Activated CD4-positive, alpha-beta memory T cell treated with anti-CD3 and anti-CD28 coated beads, Interleukin-2, amount 10 ng/mL, durations not matched to agents 7 days and 5 days (primary cell): ENCODE results near the gene C5orf15. TPM values are rescaled to one million over a fixed set of nuclear protein-coding genes. Genes with fewer than 3 reads are reported as not detected.
A peak's percentile ranks its signal among the peaks of the same experiment; 100 is the strongest.
"Not testable (repeated sequence)": the region's sequence is repeated elsewhere in the genome, so short reads cannot be mapped to it uniquely, and the experiment has no call there.

ENCODE experiments used
- CTCF ChIA-PET: fragments of 350-600 bp; sonication (Branson Sonifier 250); formaldehyde crosslinking; loops from one replicate; lab custom pipeline; 2021; ENCODE audit warnings: antibody characterized with exemption, inconsistent platforms; lab: Charles Lee
- POLR2A ChIA-PET: fragments of 350-600 bp; sonication (Branson Sonifier 250); formaldehyde crosslinking; loops from one replicate; lab custom pipeline; 2021; ENCODE audit warnings: antibody characterized with exemption; lab: Charles Lee
- DNase-seq: peaks from one replicate; pipeline ENCODE4 v3.0.0-alpha.2; 2020
- H3K27ac Mint-ChIP-seq: one replicate; pipeline ENCODE4 v1.8.0; 2021; ENCODE audit warnings: mild to moderate bottlenecking, mixed read lengths
- H3K27me3 Mint-ChIP-seq: one replicate; pipeline ENCODE4 v1.8.0; 2021; ENCODE audit warnings: mixed read lengths
- H3K36me3 Mint-ChIP-seq: one replicate; pipeline ENCODE4 v1.8.0; 2021; ENCODE audit warnings: low read depth, mixed read lengths
- H3K4me1 Mint-ChIP-seq: one replicate; pipeline ENCODE4 v1.8.0; 2021; ENCODE audit warnings: mixed read lengths
- H3K4me3 Mint-ChIP-seq: one replicate; pipeline ENCODE4 v1.8.0; 2021; ENCODE audit warnings: mild to moderate bottlenecking, mixed read lengths
- H3K9me3 Mint-ChIP-seq: one replicate; pipeline ENCODE4 v1.8.0; 2021; ENCODE audit warnings: mixed read lengths
- total RNA-seq, 2 experiments: library from RNA; stranded (reverse); gene quantifications; one replicate each; pipeline ENCODE4 v1.2.3, GENCODE V29; 2021

C5orf15 gene
- total RNA-seq, 2 experiments from 2014 or later = 24.4 to 27.7 TPM

DNA sequence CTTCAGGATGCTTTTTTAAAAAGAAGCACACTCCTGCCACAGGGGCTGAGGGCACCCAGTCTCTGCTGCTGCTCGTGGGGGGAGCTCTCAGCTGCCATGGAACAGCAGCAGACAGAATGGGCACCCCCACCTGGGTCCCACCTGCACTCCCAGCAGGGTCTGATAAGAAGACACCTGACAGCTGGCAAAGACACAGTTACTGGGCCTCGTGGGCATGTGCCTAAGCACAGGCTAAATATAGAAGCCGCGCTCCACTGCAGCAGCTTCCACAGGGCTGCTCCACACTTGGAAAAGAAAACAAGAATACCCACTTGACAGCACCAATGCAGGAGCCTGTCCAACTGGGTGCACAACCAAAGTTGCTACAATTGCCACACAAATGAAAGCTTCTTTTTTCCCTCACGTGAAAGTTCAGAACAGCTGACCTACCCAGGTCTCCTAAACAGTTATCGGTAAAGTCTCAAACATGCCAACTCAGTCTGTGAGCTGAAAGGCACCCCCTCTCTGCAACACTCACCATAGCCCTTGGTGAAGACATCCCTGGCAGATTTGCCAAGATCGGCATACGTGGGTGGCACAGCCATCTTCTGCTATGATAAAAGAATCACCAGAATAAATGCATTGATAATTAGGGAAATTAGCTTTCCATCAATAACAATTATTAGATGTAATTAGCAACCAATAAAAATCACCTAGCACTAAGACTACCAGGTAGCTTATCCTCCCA lies 24.2 kb upstream of the C5orf15 start:
- no peak overlapping the region for H3K27ac Mint-ChIP-seq
- no peaks in the 10 kb centered on the region for H3K27me3 Mint-ChIP-seq
- H3K4me1 Mint-ChIP-seq = peaks cover 26% of the 10 kb centered on the region
- CTCF ChIA-PET = interaction anchor here (1.0 to 3.1 kb wide), 3 partner anchors 11 to 47 kb away, joined by 4 to 19 read pairs (median 5); no protein-coding TSS in a partner anchor
- no peak overlapping the region for H3K4me3 Mint-ChIP-seq
- DNase-seq = no peak
- POLR2A ChIA-PET = interaction anchor here (0.6 to 2.6 kb wide), 5 partner anchors 9 to 15 kb away, joined by 3 to 19 read pairs (median 4); no protein-coding TSS in a partner anchor
- no peaks in the 10 kb centered on the region for H3K9me3 Mint-ChIP-seq
- H3K36me3 Mint-ChIP-seq = peaks cover 31% of the 10 kb centered on the region

GRCh38 chr5:133991171-133991910 lies 22.9 kb upstream of the C5orf15 start:
- H3K4me1 Mint-ChIP-seq = peaks cover 18% of the 10 kb centered on the region
- peaks cover 41% of the 10 kb centered on the region for H3K36me3 Mint-ChIP-seq
- no peak overlapping the region for H3K27ac Mint-ChIP-seq
- ChIA-PET POLR2A (interaction anchor here (1.7 to 2.6 kb wide), 3 partner anchors 10 to 12 kb away, joined by 4 to 19 read pairs (median 5); no protein-coding TSS in a partner anchor), CTCF (interaction anchor here (3.1 kb wide), 1 partner anchor 12 kb away, joined by 19 read pairs; no protein-coding TSS in a partner anchor)
- DNase-seq = no peak
- H3K27me3 Mint-ChIP-seq = no peaks in the 10 kb centered on the region
- H3K9me3 Mint-ChIP-seq = no peaks in the 10 kb centered on the region
- H3K4me3 Mint-ChIP-seq = no peak overlapping the region

- POLR2A ChIA-PET = no interaction called here
- DNase-seq = no peak
- Mint-ChIP-seq H3K36me3 (peaks cover 49% of the 10 kb centered on the region), H3K27me3 (no peaks in the 10 kb centered on the region), H3K4me1 (peaks cover 14% of the 10 kb centered on the region), H3K4me3 (no peak overlapping the region), H3K27ac (peak overlapping the region; percentile 21), H3K9me3 (no peaks in the 10 kb centered on the region)
- CTCF ChIA-PET = no interaction called here
Measured at GRCh38 chr5:133990396-133990795, 22.0 kb upstream of the C5orf15 start.

GRCh38 chr5:133985540-133986180 lies 17.2 kb upstream of the C5orf15 start:
- peaks cover 57% of the 10 kb centered on the region for H3K36me3 Mint-ChIP-seq
- H3K4me1 Mint-ChIP-seq = peaks cover 12% of the 10 kb centered on the region
- no peak for DNase-seq
- no peak overlapping the region for H3K27ac Mint-ChIP-seq
- no peaks in the 10 kb centered on the region for H3K9me3 Mint-ChIP-seq
- CTCF ChIA-PET = interaction anchor here (1.1 to 3.0 kb wide), 4 partner anchors 8 to 54 kb away, joined by 3 to 14 read pairs (median 4); no protein-coding TSS in a partner anchor
- POLR2A ChIA-PET = interaction anchor here (2.9 kb wide), 1 partner anchor 19 kb away, joined by 8 read pairs; the partner anchor contains the start of gene VDAC1
- H3K4me3 Mint-ChIP-seq = no peak overlapping the region
- H3K27me3 Mint-ChIP-seq = no peaks in the 10 kb centered on the region

DNA sequence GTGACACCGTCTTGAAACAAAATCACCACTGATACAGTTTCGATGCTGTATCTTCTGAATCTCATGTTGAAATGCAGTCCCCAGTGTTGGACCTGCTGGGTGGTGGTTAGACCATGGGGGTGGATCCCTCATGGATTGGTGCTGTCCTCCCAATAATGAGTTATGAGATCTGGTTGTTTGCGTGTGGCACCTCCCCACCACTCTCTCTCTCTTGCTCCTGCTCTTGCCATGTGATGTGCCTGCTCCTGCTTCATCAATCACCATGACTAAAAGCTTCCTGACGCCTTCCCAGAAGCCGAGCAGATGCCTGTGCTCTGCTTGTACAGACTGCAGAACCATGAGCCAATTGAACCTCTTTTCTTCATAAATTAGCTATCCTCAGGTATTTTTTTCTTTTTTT lies 15.2 kb upstream of the C5orf15 start:
- Mint-ChIP-seq H3K27ac (no peak overlapping the region), H3K9me3 (no peaks in the 10 kb centered on the region), H3K27me3 (no peaks in the 10 kb centered on the region), H3K4me3 (no peak overlapping the region), H3K36me3 (peaks cover 53% of the 10 kb centered on the region), H3K4me1 (peaks cover 15% of the 10 kb centered on the region)
- CTCF ChIA-PET = interaction anchor here (2.7 to 6.7 kb wide), 2 partner anchors 13 to 56 kb away, joined by 7 to 54 read pairs; no protein-coding TSS in a partner anchor
- POLR2A ChIA-PET = no interaction called here
- DNase-seq = no peak

DNA sequence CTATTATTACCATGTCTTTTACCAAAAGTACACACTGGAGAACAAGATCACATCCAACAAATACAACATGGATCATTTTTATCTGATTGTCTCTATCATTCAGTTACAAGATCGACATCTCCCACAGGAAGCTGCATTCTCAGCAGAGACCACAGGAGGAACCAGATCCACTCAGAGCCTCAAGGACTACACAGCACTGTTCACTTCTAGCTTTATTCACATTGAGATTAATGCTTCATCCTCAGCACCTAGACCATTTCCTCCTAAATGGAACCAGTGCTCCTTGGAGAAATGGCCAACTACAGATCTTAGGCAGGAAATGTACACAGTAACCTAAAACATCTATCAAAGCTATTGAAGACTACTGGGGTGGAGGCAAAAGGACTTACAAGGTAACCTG lies 13.3 kb upstream of the C5orf15 start:
- Mint-ChIP-seq H3K9me3 (no peaks in the 10 kb centered on the region), H3K27me3 (no peaks in the 10 kb centered on the region), H3K4me3 (no peak overlapping the region), H3K27ac (peak overlapping the region; percentile 31), H3K36me3 (peaks cover 52% of the 10 kb centered on the region), H3K4me1 (peaks cover 26% of the 10 kb centered on the region)
- ChIA-PET POLR2A (interaction anchor here (1.1 to 1.5 kb wide), 3 partner anchors 11 to 22 kb away, joined by 3 to 5 read pairs (median 4); no protein-coding TSS in a partner anchor), CTCF (interaction anchor here (1.2 to 6.7 kb wide), 5 partner anchors 11 to 58 kb away, joined by 4 to 54 read pairs (median 7); partner anchors contain the start of genes C5orf15 and VDAC1)
- no peak for DNase-seq

DNA sequence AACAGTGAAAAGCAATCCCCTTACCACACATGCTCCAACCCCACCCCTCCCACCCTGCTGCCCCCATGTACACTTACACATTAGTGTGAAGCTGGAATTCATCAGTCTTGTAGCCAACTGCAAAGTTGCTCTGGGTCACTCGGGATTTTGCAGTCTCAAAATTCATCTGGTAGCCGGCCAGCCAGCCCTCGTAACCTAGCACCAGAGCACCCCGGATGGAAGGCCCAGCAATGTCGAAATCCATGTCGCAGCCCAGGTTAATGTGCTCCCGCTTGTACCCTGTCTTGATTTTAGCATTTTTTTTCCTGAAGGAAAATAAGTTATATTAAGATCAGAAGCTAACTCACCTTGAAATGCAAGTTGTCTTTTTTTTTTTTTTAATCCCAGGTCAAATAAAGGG lies 12.2 kb upstream of the C5orf15 start:
- Mint-ChIP-seq H3K4me1 (peaks cover 25% of the 10 kb centered on the region), H3K27me3 (no peaks in the 10 kb centered on the region), H3K36me3 (peaks cover 53% of the 10 kb centered on the region), H3K4me3 (no peak overlapping the region), H3K27ac (no peak overlapping the region), H3K9me3 (no peaks in the 10 kb centered on the region)
- CTCF ChIA-PET = interaction anchor here (0.6 to 6.7 kb wide), 10 partner anchors 8 to 652 kb away, joined by 3 to 54 read pairs (median 4); partner anchors contain the start of genes C5orf15 and VDAC1
- POLR2A ChIA-PET = interaction anchor here (1.1 to 1.5 kb wide), 4 partner anchors 18 to 25 kb away, joined by 3 to 4 read pairs (median 4); no protein-coding TSS in a partner anchor
- no peak for DNase-seq

- Mint-ChIP-seq H3K4me3 (no peak overlapping the region), H3K9me3 (no peaks in the 10 kb centered on the region), H3K4me1 (peaks cover 25% of the 10 kb centered on the region), H3K36me3 (peaks cover 55% of the 10 kb centered on the region), H3K27ac (no peak overlapping the region), H3K27me3 (no peaks in the 10 kb centered on the region)
- ChIA-PET POLR2A (interaction anchor here (1.4 to 1.8 kb wide), 2 partner anchors 8 to 25 kb away, joined by 4 to 5 read pairs; no protein-coding TSS in a partner anchor), CTCF (interaction anchor here (0.7 to 6.7 kb wide), 11 partner anchors 9 to 354 kb away, joined by 3 to 54 read pairs (median 5); partner anchors contain the start of genes C5orf15 and VDAC1)
- no peak for DNase-seq
Measured at GRCh38 chr5:133978943-133979342, 10.5 kb upstream of the C5orf15 start.

DNA sequence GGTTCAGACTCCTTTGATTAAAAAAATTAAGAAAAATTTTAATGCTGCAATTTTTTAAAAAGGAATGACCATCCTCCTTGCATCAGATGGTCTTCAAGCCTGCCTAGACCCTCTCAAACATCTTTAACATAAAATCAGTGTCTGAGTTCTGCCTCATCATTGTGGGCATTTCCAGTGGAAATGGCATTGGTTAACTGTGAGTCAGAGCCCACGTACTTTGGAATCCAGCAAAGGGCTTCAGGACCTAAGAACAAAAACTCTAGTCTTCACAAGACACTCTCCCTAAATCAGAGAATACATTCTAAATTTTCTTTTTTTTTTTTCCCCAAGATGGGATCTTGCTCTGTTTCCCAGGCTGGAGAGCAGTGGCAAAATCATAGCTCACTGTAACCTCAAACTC lies 9.4 kb upstream of the C5orf15 start:
- no peak overlapping the region for H3K4me3 Mint-ChIP-seq
- POLR2A ChIA-PET = interaction anchor here (1.4 kb wide), 1 partner anchor 26 kb away, joined by 4 read pairs; no protein-coding TSS in a partner anchor

DNA sequence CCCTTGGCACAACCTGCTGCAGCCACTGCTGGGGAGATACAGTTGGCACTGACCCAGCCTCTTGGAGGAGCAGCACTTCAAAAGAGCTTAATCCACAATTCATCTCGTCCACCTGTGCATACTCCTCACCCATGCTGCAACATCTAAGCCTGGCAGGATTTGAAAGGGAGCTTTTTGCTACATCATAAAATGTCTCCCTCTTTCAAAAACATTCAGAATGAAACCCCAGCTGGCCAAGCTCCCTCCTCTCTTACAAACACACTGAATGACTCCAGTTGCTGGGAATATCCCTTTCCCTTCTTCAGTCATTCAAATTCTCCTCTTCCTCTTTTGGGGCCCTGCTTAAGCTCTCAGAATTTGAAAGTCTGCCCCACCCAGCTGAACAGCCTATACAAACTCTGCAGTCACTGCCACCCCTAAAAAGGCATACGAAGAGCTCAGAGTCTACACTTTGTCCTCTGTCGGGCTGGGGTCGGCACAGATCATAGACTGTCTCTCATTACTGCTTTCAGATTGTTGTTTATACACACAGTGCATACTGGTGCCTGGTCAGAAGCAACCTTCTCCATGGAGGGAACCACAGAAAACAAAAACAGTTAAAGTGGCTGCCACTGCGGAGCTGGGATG lies 8.8 kb upstream of the C5orf15 start:
- ChIA-PET POLR2A (interaction anchor here (1.0 kb wide), 1 partner anchor 26 kb away, joined by 4 read pairs; no protein-coding TSS in a partner anchor), CTCF (interaction anchor here (1.1 to 6.7 kb wide), 3 partner anchors 9 to 21 kb away, joined by 3 to 54 read pairs (median 4); no protein-coding TSS in a partner anchor)
- H3K4me1 Mint-ChIP-seq = peaks cover 22% of the 10 kb centered on the region
- H3K9me3 Mint-ChIP-seq = no peaks in the 10 kb centered on the region
- peak overlapping the region; percentile 23 for H3K27ac Mint-ChIP-seq
- H3K4me3 Mint-ChIP-seq = no peak overlapping the region
- no peaks in the 10 kb centered on the region for H3K27me3 Mint-ChIP-seq
- no peak for DNase-seq
- H3K36me3 Mint-ChIP-seq = peaks cover 64% of the 10 kb centered on the region

More for the DNA sequence above, 9.4 kb upstream of the C5orf15 start:
- Mint-ChIP-seq H3K36me3 (peaks cover 58% of the 10 kb centered on the region), H3K4me1 (peaks cover 22% of the 10 kb centered on the region), H3K27ac (peak overlapping the region; percentile 7), H3K9me3 (no peaks in the 10 kb centered on the region), H3K27me3 (no peaks in the 10 kb centered on the region)
- no peak for DNase-seq
- CTCF ChIA-PET = interaction anchor here (1.4 to 6.7 kb wide), 4 partner anchors 8 to 19 kb away, joined by 4 to 54 read pairs (median 12); no protein-coding TSS in a partner anchor

GRCh38 chr5:133975546-133975945 lies 7.1 kb upstream of the C5orf15 start:
- CTCF ChIA-PET = interaction anchor here (0.7 kb wide), 1 partner anchor 8 kb away, joined by 3 read pairs; no protein-coding TSS in a partner anchor
- H3K9me3 Mint-ChIP-seq, H3K4me3 Mint-ChIP-seq, DNase-seq, H3K27ac Mint-ChIP-seq, H3K27me3 Mint-ChIP-seq, POLR2A ChIA-PET: not testable (repeated sequence)
- peaks cover 66% of the 10 kb centered on the region for H3K36me3 Mint-ChIP-seq
- H3K4me1 Mint-ChIP-seq = peaks cover 14% of the 10 kb centered on the region
